Prostate gland (tissue), 2 donors: ENCODE results near the gene DNAH5. TPM values are rescaled to one million over a fixed set of nuclear protein-coding genes. Genes with fewer than 3 reads are reported as not detected.

ENCODE experiments used
- DNase-seq: peaks from one replicate; pipeline ENCODE4 v3.0.0-alpha.2; 2019; ENCODE audit warnings: low spot score
- H3K27ac ChIP-seq, 2 donors: fragments of 200-600 bp; sonication (generic); 2 replicates each; pipeline ENCODE4 v1.5.1; 2017 to 2019
- H3K27me3 ChIP-seq: fragments of 200-600 bp; sonication (generic); replicated peaks from 2 replicates; pipeline ENCODE4 v1.5.1; 2019; ENCODE audit not compliant: insufficient read depth
- H3K36me3 ChIP-seq, 2 donors: fragments of 200-600 bp; sonication (generic); 1 replicate in 1 of 2; 2 replicates in 1 of 2; pipeline versions ENCODE4 v1.5.1 to v1.8.1; 2017 to 2019
- H3K4me1 ChIP-seq: fragments of 200-600 bp; sonication (generic); replicated peaks from 2 replicates; pipeline ENCODE4 v1.5.1; 2019
- H3K4me3 ChIP-seq, 2 donors: fragments of 200-600 bp; sonication (generic); 2 replicates each; pipeline ENCODE4 v1.5.1; 2017 to 2019
- H3K9me3 ChIP-seq: fragments of 200-600 bp; sonication (generic); 2 replicates; pipeline ENCODE4 v1.5.1; 2017
- POLR2A ChIP-seq: fragments of 450-650 bp; IDR thresholded peaks from one replicate; pipeline ENCODE4 v1.6.1; 2016; ENCODE audit warnings: antibody characterized with exemption, mild to moderate bottlenecking
- POLR2AphosphoS5 ChIP-seq: sonication (generic); formaldehyde crosslinking; IDR thresholded peaks from one replicate; pipeline ENCODE4 v1.6.1; 2017; ENCODE audit warnings: antibody characterized with exemption
- WGBS: methylation state at CpG from one replicate; pipeline ENCODE4 v1.1.5; 2018; 5-methylcytosine and 5-hydroxymethylcytosine counted together
- intact Hi-C: fragments of 100-400 bp; cut with DNase I; formaldehyde crosslinking; loops from one replicate; pipeline ENCODE4 v1.14.2; 2022
- total RNA-seq, 2 donors: library from RNA; depleted of rRNA; stranded (reverse); fragments of >200 nt; gene quantifications; one replicate each; pipeline ENCODE4 v1.1.0, GENCODE V29; 2016
- TF ChIP-seq, protein P1 (sequence below), 4 experiments: fragments of 200-600 bp in 2 of 4; fragments of 450-650 bp in 2 of 4; sonication (generic) in 2 of 4; IDR thresholded peaks; 1 replicate in 3 of 4; 2 replicates in 1 of 4; pipeline ENCODE4 v1.5.1; 2016 to 2019; ENCODE audit warnings: antibody characterized with exemption in 4 of 4, mild to moderate bottlenecking in 2 of 4, moderate library complexity in 2 of 4

Gene DNAH5
- total RNA-seq, 2 donors from 2014 or later = 3.7 to 6.8 TPM

DNA sequence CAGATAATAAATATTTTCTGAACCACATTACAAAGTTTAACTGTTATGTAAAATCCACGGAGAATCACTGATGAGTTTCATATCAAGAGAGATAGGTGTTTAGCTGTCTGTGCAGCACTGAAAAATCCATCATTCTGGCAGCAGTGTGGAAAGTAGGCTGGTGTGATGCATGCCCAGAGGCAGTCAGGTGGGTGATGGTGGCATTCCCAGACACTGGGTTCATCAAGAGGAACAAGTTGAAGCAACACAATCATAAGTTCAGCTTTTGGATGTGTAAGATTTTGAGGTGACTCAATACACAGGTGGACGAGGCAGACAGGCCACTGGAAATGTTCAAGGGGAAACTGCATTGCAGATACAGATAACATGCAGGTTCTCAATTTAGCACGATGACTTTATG, 11.9 kb downstream of the DNAH5 start:
- DNase-seq = no peak
- no peaks in the 10 kb centered on the region for H3K36me3 ChIP-seq
- H3K27ac ChIP-seq = no peak overlapping the region
- no peak overlapping the region for H3K4me3 ChIP-seq
- H3K4me1 ChIP-seq = no peaks in the 10 kb centered on the region
- intact Hi-C loops = no loop called here
- no peak for TF ChIP-seq POLR2AphosphoS5
- TF ChIP-seq, protein P1, sequence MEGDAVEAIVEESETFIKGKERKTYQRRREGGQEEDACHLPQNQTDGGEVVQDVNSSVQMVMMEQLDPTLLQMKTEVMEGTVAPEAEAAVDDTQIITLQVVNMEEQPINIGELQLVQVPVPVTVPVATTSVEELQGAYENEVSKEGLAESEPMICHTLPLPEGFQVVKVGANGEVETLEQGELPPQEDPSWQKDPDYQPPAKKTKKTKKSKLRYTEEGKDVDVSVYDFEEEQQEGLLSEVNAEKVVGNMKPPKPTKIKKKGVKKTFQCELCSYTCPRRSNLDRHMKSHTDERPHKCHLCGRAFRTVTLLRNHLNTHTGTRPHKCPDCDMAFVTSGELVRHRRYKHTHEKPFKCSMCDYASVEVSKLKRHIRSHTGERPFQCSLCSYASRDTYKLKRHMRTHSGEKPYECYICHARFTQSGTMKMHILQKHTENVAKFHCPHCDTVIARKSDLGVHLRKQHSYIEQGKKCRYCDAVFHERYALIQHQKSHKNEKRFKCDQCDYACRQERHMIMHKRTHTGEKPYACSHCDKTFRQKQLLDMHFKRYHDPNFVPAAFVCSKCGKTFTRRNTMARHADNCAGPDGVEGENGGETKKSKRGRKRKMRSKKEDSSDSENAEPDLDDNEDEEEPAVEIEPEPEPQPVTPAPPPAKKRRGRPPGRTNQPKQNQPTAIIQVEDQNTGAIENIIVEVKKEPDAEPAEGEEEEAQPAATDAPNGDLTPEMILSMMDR (IDR thresholded peaks at IDR 0.05) = no peak
- no peak for TF ChIP-seq POLR2A
- H3K9me3 ChIP-seq = no peaks in the 10 kb centered on the region
- 59% methylated on average over 3 of the region's 3 CpGs for WGBS
- no peaks in the 10 kb centered on the region for H3K27me3 ChIP-seq

DNA sequence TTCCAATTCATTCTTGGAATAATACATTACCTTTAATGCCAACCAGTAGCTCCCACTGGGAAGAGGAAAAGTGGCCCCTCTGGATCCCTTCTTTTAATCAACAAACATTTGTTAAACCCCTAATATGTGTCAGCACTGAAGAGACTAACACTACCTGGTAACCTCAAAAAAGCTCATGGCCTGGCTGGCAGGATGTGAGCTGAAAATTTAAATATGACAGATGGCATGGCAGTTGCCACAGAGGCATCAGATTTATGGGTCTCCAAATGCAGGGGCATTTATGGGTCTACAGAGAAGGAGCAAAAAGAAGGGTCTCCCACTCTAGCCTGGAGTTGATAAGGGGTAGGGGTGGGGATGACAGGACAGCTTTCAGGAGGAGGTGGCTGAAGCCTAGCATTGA, 12.5 kb downstream of the DNAH5 start:
- Histone ChIP-seq H3K27ac (no peak overlapping the region), H3K36me3 (no peaks in the 10 kb centered on the region), H3K4me3 (no peak overlapping the region), H3K27me3 (no peaks in the 10 kb centered on the region), H3K4me1 (no peaks in the 10 kb centered on the region), H3K9me3 (no peaks in the 10 kb centered on the region)
- intact Hi-C loops = no loop called here
- no peak for TF ChIP-seq POLR2AphosphoS5
- no peak for TF ChIP-seq POLR2A
- TF ChIP-seq, protein P1 (IDR thresholded peaks at IDR 0.05) = no peak
- DNase-seq = no peak

DNA sequence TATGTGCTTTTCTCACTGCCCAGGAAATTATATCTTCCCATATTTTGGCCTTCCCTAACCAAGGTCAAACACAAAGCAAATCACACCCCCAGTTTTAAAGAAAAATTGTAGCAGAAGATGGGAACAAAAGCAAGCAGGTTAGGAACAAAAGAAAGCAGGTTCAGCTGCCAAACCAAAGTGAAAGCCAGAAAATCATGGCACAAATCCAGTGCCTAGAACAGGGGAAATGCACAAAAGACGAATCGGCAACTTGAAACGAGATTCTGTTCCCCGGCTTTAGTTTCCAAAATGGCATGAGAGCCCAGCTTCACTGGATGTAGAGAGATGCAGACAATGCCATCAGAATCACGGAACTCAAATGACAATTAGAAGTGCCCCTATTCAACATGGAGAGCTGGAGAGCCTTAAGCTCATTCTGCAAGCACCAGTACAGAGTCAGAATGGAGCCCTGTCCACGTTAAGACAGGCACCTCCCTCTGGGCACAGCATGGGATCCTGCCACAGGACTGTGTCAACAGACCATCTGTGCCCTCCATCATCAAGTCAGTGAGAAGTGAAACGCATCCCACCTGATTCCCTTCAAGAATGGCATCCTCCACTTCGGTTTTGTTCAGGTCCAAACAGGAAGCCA, 13.8 kb downstream of the DNAH5 start:
- WGBS = 20% methylated on average over 8 of the region's 8 CpGs
- TF ChIP-seq, protein P1 (IDR thresholded peaks at IDR 0.05) = no peak
- TF ChIP-seq POLR2AphosphoS5 (no peak), POLR2A (no peak)
- intact Hi-C loops = no loop called here
- Histone ChIP-seq H3K4me1 (no peaks in the 10 kb centered on the region), H3K36me3 (no peaks in the 10 kb centered on the region), H3K4me3 (no peak overlapping the region), H3K9me3 (no peaks in the 10 kb centered on the region), H3K27ac (no peak overlapping the region), H3K27me3 (no peaks in the 10 kb centered on the region)
- DNase-seq = no peak

DNA sequence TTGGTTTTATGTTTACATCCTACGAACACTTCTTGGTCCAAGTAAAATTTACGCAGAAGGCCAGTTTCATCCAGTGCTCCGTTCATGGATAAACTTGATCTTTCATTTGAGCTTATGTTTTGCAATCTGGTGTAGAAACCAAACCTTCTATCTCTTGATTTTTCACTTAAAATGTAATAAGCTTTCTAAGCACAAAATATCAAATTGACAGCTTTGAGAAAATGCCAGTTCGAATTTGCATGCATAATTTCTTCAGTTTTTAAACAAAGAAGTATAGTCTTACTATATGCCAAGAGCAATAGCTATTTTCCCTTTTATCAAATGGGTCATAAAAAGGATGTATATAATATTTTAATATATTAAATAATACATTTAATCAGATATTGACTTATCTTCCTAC, 17.8 kb downstream of the DNAH5 start:
- no peaks in the 10 kb centered on the region for H3K27me3 ChIP-seq
- no peaks in the 10 kb centered on the region for H3K9me3 ChIP-seq
- TF ChIP-seq POLR2AphosphoS5 (no peak), POLR2A (no peak)
- TF ChIP-seq, protein P1 (IDR thresholded peaks at IDR 0.05) = no peak
- H3K27ac ChIP-seq = no peak overlapping the region
- intact Hi-C loops = no loop called here
- no peaks in the 10 kb centered on the region for H3K36me3 ChIP-seq
- H3K4me3 ChIP-seq = no peak overlapping the region
- no peaks in the 10 kb centered on the region for H3K4me1 ChIP-seq
- no peak for DNase-seq
- whole genome bisulfite sequencing = 88% methylated on average over 4 of the region's 4 CpGs

GRCh38 chr5:13921578-13921977, 22.9 kb downstream of the DNAH5 start:
- H3K4me1 ChIP-seq = no peaks in the 10 kb centered on the region
- no peak overlapping the region for H3K4me3 ChIP-seq
- H3K9me3 ChIP-seq = no peaks in the 10 kb centered on the region
- no peaks in the 10 kb centered on the region for H3K36me3 ChIP-seq
- H3K27me3 ChIP-seq = no peaks in the 10 kb centered on the region
- intact Hi-C loops = no loop called here
- TF ChIP-seq, protein P1 (IDR thresholded peaks at IDR 0.05) = no peak
- no peak for DNase-seq
- no peak overlapping the region for H3K27ac ChIP-seq
- 15% methylated on average over 2 of the region's 2 CpGs for WGBS
